ENCODE results near the gene SETDB2.

- TF ChIP-seq CTCF (IDR thresholded peaks at IDR 0.05) (no peak), POLR2AphosphoS5 (IDR thresholded peaks at IDR 0.05; ENCODE audit: insufficient read depth in 1 of 2, low read depth in 1 of 2) (peak in 1 of 2 donors; percentile 16)
These were observed 44.1 kb upstream of the SETDB2 start for GRCh38 chr13:49399801-49400472.

Data from vagina (tissue), 2 donors.